K562 (cell line): ENCODE results near the gene CLEC4M.

Source experiments
- SMARCA5 ChIP-seq: fragments of 450-650 bp; IDR thresholded peaks from 2 replicates; pipeline ENCODE4 v1.6.1; 2016
- TARDBP ChIP-seq: fragments of 450-650 bp; IDR thresholded peaks from 2 replicates; pipeline ENCODE4 v1.6.1; 2016
- TEAD4 ChIP-seq, 2 experiments: sonication (generic) in 1 of 2; formaldehyde crosslinking in 1 of 2; IDR thresholded peaks; 2 replicates each; pipeline versions ENCODE4 v1.6.1 to v1.8.0; 2012 to 2022; ENCODE audit warnings: borderline replicate concordance in 1 of 2, inconsistent platforms in 1 of 2, low read length in 1 of 2, mild to moderate bottlenecking in 1 of 2, missing genetic modification reagents in 1 of 2
- YY1 ChIP-seq, 3 experiments: IDR thresholded peaks; 2 replicates each; pipeline ENCODE4 v1.6.1; 2011; ENCODE audit warnings: low read length in 2 of 3, mild to moderate bottlenecking in 2 of 3, moderate library complexity in 2 of 3, borderline replicate concordance in 1 of 3, control low read depth in 1 of 3, low read depth in 1 of 3; ENCODE audit not compliant: insufficient read depth in 3 of 3, insufficient replicate concordance in 2 of 3, control insufficient read depth in 1 of 3, insufficient read length in 1 of 3; ENCODE audit errors: extremely low read depth in 1 of 3
- TF ChIP-seq, protein P1 (sequence below): sonication (generic); formaldehyde crosslinking; IDR thresholded peaks from 2 replicates; pipeline ENCODE4 v1.9.0; 2022; ENCODE audit warnings: mild to moderate bottlenecking, missing genetic modification reagents
- TF ChIP-seq, protein P2 (sequence below): fragments of 250-450 bp; sonication (Bioruptor Pico); IDR thresholded peaks from 2 replicates; pipeline ENCODE4 v1.4.0; 2020; ENCODE audit warnings: mild to moderate bottlenecking, moderate library complexity
- TF ChIP-seq, protein P3 (sequence below): sonication (generic); formaldehyde crosslinking; IDR thresholded peaks from 2 replicates; pipeline ENCODE4 v1.8.0; 2023; ENCODE audit warnings: mild to moderate bottlenecking, missing genetic modification reagents

DNA sequence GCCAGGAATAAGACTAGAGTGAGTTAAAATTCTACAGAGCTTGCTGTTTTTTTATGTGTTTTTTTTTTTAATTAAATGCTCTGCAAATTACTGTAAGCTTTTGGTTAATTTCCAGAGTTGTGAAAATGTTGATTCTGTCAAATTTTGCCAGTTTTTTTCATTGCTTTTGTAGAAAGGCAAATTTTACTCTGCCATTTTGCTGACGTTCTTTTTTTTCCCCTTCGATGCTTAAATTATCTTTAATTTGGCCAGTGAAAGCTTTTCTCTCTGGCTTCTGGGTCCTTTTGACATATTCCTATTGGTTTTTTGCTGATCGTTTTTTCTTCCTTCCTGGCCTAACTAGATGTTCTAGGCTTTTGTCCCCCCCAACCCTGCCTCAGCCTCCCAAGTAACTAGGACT is 43.2 kb downstream of the CLEC4M start:
- TF ChIP-seq, protein P1, sequence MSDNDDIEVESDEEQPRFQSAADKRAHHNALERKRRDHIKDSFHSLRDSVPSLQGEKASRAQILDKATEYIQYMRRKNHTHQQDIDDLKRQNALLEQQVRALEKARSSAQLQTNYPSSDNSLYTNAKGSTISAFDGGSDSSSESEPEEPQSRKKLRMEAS (CRISPR knock-in tag), result no peak
- TF ChIP-seq YY1 (IDR thresholded peaks at IDR 0.05; ENCODE audit: borderline replicate concordance in 1 of 3, control insufficient read depth in 1 of 3, extremely low read depth in 1 of 3, insufficient read depth in 3 of 3, insufficient read length in 1 of 3, insufficient replicate concordance in 2 of 3, low read depth in 1 of 3, low read length in 2 of 3) (no peak), TEAD4 (IDR thresholded peaks at IDR 0.05; ENCODE audit: low read length) (no peak), TEAD4 (CRISPR knock-in tag; IDR thresholded peaks at IDR 0.05; ENCODE audit: borderline replicate concordance) (no peak), TARDBP (no peak), SMARCA5 (no peak)
- TF ChIP-seq, protein P2, sequence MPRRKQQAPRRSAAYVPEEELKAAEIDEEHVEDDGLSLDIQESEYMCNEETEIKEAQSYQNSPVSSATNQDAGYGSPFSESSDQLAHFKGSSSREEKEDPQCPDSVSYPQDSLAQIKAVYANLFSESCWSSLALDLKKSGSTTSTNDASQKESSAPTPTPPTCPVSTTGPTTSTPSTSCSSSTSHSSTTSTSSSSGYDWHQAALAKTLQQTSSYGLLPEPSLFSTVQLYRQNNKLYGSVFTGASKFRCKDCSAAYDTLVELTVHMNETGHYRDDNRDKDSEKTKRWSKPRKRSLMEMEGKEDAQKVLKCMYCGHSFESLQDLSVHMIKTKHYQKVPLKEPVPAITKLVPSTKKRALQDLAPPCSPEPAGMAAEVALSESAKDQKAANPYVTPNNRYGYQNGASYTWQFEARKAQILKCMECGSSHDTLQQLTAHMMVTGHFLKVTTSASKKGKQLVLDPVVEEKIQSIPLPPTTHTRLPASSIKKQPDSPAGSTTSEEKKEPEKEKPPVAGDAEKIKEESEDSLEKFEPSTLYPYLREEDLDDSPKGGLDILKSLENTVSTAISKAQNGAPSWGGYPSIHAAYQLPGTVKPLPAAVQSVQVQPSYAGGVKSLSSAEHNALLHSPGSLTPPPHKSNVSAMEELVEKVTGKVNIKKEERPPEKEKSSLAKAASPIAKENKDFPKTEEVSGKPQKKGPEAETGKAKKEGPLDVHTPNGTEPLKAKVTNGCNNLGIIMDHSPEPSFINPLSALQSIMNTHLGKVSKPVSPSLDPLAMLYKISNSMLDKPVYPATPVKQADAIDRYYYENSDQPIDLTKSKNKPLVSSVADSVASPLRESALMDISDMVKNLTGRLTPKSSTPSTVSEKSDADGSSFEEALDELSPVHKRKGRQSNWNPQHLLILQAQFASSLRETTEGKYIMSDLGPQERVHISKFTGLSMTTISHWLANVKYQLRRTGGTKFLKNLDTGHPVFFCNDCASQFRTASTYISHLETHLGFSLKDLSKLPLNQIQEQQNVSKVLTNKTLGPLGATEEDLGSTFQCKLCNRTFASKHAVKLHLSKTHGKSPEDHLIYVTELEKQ (CRISPR knock-in tag), result no peak
- TF ChIP-seq, protein P3, sequence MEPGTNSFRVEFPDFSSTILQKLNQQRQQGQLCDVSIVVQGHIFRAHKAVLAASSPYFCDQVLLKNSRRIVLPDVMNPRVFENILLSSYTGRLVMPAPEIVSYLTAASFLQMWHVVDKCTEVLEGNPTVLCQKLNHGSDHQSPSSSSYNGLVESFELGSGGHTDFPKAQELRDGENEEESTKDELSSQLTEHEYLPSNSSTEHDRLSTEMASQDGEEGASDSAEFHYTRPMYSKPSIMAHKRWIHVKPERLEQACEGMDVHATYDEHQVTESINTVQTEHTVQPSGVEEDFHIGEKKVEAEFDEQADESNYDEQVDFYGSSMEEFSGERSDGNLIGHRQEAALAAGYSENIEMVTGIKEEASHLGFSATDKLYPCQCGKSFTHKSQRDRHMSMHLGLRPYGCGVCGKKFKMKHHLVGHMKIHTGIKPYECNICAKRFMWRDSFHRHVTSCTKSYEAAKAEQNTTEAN (CRISPR knock-in tag), result no peak
